ENCODE results near the gene EPS15.

DNA sequence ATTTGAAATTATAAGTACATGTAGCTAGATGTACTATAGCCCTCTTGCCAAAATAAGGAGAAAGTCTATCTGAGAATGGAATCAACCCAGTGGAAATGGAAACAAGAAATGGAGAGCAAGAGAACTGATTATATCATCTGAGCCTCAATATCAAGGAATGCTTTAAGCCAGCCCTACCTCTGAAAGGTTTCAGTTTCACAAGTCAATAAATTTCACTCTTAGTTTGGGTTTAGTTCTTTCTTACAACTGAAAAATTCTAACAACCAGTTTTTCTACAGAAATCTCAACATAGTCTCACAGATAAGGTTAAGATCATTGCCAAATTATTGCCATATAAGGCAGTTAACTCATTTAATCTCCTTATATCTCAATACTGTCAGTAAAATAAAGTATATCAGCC lies 80.0 kb downstream of the EPS15 start:
- no peak for TF ChIP-seq SETDB1 (IDR thresholded peaks at IDR 0.05; ENCODE audit: low read length)
- TF ChIP-seq ZNF592 (IDR thresholded peaks at IDR 0.05) = no peak
- TF ChIP-seq EZH2 (IDR thresholded peaks at IDR 0.05; ENCODE audit: borderline replicate concordance, low read depth, low read length) = no peak
- TF ChIP-seq ZNF232 (CRISPR knock-in tag; IDR thresholded peaks at IDR 0.05) = no peak
- TF ChIP-seq BRD4 (IDR thresholded peaks at IDR 0.05) = no peak
- no peak for TF ChIP-seq ZNF263 (CRISPR knock-in tag; IDR thresholded peaks at IDR 0.05; ENCODE audit: borderline replicate concordance)
- no peak for TF ChIP-seq CTCF (IDR thresholded peaks at IDR 0.05 in 2 of 3, conservative IDR thresholded peaks at IDR 0.05 in 1 of 3; ENCODE audit: insufficient read depth in 2 of 3, low read depth in 1 of 3, low read length in 3 of 3)

All from K562 (cell line).